Measurements from ENCODE around the gene PHACTR3.

DNA sequence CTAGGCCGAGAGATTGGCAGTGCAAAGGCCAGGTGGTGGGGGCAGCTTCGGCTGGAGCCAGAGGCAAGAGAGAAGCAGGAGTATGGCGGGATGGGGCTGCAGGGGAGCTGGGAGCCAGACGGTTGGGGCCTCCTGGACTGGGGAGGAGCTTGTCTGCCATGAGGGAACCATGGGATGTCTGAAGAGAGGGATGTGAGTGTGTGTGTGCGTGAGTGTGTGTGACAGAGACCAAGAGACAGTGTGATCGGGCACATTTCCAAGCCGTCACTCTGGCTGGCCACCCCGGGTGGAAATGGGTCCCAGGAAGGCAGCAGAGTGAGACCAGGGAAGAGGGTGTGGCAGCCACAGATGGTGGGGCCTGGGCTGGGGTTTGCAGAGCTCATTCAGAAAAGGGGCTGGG, 13.8 kb downstream of the PHACTR3 start:
- TF ChIP-seq JUND (IDR thresholded peaks at IDR 0.05) (no peak), SP1 (IDR thresholded peaks at IDR 0.05) (no peak), EGR1 (IDR thresholded peaks at IDR 0.05; ENCODE audit: low read depth in 2 of 2) (no peak), YY1 (IDR thresholded peaks at IDR 0.05) (no peak), TAF1 (conservative IDR thresholded peaks at IDR 0.05) (no peak), NR2F2 (IDR thresholded peaks at IDR 0.05) (no peak), FOXA1 (IDR thresholded peaks at IDR 0.05) (no peak), RAD21 (IDR thresholded peaks at IDR 0.05) (no peak)
- TF ChIP-seq, protein P1, sequence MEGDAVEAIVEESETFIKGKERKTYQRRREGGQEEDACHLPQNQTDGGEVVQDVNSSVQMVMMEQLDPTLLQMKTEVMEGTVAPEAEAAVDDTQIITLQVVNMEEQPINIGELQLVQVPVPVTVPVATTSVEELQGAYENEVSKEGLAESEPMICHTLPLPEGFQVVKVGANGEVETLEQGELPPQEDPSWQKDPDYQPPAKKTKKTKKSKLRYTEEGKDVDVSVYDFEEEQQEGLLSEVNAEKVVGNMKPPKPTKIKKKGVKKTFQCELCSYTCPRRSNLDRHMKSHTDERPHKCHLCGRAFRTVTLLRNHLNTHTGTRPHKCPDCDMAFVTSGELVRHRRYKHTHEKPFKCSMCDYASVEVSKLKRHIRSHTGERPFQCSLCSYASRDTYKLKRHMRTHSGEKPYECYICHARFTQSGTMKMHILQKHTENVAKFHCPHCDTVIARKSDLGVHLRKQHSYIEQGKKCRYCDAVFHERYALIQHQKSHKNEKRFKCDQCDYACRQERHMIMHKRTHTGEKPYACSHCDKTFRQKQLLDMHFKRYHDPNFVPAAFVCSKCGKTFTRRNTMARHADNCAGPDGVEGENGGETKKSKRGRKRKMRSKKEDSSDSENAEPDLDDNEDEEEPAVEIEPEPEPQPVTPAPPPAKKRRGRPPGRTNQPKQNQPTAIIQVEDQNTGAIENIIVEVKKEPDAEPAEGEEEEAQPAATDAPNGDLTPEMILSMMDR (IDR thresholded peaks at IDR 0.05; ENCODE audit: low read depth, low read length, missing input control), result no peak
- TF ChIP-seq, protein P2, sequence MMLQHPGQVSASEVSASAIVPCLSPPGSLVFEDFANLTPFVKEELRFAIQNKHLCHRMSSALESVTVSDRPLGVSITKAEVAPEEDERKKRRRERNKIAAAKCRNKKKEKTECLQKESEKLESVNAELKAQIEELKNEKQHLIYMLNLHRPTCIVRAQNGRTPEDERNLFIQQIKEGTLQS (IDR thresholded peaks at IDR 0.05), result no peak
- TF ChIP-seq, protein P3, sequence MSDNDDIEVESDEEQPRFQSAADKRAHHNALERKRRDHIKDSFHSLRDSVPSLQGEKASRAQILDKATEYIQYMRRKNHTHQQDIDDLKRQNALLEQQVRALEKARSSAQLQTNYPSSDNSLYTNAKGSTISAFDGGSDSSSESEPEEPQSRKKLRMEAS (IDR thresholded peaks at IDR 0.05), result no peak
- TF ChIP-seq, protein P4, sequence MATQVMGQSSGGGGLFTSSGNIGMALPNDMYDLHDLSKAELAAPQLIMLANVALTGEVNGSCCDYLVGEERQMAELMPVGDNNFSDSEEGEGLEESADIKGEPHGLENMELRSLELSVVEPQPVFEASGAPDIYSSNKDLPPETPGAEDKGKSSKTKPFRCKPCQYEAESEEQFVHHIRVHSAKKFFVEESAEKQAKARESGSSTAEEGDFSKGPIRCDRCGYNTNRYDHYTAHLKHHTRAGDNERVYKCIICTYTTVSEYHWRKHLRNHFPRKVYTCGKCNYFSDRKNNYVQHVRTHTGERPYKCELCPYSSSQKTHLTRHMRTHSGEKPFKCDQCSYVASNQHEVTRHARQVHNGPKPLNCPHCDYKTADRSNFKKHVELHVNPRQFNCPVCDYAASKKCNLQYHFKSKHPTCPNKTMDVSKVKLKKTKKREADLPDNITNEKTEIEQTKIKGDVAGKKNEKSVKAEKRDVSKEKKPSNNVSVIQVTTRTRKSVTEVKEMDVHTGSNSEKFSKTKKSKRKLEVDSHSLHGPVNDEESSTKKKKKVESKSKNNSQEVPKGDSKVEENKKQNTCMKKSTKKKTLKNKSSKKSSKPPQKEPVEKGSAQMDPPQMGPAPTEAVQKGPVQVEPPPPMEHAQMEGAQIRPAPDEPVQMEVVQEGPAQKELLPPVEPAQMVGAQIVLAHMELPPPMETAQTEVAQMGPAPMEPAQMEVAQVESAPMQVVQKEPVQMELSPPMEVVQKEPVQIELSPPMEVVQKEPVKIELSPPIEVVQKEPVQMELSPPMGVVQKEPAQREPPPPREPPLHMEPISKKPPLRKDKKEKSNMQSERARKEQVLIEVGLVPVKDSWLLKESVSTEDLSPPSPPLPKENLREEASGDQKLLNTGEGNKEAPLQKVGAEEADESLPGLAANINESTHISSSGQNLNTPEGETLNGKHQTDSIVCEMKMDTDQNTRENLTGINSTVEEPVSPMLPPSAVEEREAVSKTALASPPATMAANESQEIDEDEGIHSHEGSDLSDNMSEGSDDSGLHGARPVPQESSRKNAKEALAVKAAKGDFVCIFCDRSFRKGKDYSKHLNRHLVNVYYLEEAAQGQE (IDR thresholded peaks at IDR 0.05), result no peak

Measured in liver (tissue), 3 donors.